GM19035 (cell line): ENCODE results near the gene OVCH1.
"Not testable (repeated sequence)": the region's sequence is repeated elsewhere in the genome, so short reads cannot be mapped to it uniquely, and the experiment has no call there.

Source experiments
- ATAC-seq: cut with Tn5 transposase; IDR thresholded peaks from one replicate; pipeline ENCODE4 v1.9.1; 2021; ENCODE audit not compliant: unreplicated experiment

Gene OVCH1

DNA sequence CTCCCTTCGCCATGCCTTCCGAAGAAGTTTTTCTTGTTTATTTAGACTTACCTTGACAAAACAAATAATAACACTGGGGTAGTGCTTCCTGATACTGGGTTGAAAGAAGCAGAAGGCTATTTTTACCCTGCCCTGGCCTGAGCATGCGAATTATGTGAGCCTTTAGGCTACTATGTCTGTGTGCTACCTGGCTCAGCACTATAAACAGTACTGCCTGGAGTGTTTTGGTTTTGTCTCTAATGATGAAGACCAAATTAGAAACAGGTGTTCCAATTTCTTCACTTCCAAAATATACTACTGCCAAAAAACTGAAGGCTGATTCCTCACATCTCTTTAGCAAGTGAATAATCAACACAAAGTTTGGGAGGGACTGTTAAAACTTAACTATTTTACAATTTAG lies 7.6 kb upstream of the OVCH1 start:
- no peak for ATAC-seq

DNA sequence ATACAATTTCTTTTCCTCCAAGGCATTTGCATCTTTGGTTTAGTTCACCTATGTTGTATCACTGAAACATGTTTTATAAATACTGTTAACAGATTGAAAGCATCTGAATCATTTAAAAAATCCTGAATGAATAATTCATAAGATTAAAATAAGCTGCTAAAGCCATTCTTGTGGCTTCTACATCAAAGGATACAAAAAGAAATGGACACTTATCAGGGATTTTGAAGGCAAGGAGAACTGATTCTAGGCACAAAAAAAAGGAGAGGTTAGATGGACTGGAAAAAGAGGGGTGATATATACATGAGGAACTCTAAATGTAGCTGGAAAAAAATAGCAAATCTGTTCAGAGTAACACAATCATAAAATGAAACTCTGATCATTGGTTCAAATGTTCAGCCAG lies 5.8 kb upstream of the OVCH1 start:
- ATAC-seq: no peak

DNA sequence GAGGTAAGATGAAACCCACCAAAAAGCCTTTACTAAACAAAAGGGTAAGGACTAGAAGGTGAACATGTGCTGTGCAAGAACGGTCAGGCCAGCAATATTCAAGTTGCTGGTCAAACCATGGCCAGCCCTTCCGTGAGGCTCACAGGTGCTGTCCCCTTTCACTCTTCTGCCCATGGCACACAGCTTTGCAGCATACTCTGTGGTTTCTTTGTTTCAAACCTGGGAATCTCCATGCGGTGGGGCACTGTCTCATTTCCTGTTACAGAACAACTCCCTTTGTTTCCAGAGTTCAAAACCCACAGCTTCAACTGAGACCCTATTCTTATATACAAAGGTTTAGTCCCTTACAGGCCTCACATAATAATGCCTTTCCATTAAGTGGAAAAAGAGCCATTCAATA lies 1.7 kb upstream of the OVCH1 start:
- ATAC-seq: no peak

DNA sequence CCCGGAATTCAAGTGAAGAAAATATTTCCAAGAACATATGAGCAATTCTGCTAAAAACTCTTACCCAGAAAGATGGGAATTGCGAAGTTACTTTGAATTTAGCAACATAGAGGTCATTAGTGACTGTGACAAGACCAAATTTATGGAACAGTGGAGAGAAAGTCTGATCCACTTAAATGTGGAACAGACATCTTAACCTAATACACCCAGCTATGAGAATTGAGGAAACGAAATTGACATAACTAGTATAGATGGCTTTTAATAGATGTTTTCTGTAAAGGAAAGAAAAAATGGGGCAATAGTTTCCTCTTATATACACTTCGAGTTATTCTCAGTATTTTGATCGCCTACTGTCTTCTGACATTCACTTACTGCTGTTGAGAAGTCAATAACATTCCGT lies 4.6 kb downstream of the OVCH1 start:
- ATAC-seq: no peak

DNA sequence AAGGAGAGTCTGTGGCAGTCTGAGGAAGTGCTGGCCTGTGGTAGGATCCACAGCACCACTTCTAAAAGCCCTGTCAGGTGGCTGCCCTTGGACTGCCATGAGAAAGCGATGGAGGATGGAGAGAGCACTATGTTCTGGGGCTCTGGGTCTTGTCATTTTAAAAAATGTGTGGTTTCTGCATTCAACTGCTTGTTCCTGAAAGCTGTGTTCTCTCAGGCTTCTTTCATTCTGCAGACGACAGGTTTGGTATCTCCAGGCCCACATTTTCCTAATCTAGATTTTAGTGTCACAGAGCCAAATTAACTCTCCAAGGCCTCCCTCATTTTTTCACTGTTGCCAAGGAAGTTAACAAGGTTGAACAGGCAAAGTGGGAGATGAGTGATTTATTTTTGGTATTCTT lies 10.5 kb downstream of the OVCH1 start:
- ATAC-seq: no peak

DNA sequence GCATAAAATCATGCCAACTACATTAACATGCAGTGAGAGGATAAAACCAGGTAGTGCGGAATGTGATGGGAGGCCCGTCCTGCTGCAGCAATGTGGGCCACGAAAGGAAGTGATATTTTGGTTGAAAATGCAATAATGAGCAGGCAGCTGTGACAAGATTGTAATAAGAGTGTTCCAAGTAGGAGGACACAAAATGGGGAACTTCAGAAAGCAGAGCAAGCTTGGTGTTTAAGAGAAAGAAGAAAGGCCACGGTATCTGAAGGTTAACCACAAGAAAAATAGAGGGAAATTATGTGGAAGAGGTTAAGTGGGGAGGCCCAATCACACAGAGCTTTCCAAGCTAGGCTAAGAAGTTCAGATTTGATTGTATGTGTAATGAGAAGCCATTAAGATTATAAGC lies 34.3 kb downstream of the OVCH1 start:
- ATAC-seq: no peak

DNA sequence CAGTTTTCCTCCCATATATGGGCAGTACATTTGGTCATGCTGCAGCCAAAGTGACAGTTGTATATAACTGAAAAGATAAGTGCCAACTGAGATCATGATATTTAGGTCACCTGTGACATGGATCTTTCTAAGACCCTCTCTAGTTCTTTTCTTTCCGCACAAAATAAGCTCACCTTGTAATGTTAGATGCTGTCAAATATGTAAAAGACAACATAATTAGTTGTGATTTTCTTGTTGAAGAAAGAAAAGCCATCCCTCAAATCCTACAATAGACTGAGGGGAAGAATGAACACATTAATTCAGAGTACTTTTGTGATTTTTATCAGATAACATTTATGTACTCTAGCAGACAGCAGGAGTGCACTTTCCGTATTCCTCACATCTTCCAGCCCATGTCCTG lies 37.4 kb downstream of the OVCH1 start:
- ATAC-seq: no peak

DNA sequence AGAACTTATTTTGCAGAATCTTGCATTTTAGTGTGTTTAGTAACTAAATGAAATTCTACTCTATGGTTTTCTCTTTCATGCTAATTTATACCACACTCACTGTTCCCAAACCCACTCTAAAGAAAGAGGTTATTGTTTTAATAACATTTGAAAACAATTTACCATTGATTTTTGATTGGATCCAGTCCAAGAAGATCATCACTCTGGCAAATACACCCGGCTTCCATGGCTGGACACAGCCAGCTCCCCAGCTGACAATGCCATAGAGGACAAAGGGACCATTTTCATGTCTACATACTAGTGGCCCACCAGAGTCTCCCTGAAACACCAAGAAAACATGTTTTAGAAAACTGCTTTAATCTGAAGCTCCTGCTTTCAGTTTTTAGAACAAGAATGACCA lies 42.4 kb downstream of the OVCH1 start:
- ATAC-seq: no peak

DNA sequence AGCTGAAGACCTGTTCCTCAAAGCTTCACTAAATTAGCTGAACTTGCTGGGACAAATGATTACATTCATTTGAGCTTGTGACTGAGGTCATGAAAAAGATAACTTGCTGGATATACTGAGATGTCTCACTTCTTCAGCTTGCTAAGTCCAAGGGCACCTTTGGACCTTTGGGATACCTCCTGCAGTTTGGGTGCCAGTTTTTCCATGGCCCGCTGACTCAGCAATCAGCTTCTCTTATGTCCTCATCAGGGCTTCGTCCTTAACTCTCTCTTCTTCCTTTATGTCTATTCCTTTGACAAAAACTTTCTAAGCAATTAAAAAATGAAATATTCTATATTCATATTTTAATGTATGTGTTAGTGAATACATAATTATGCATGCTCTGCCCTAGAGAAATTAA lies 45.6 kb downstream of the OVCH1 start:
- ATAC-seq: no peak

DNA sequence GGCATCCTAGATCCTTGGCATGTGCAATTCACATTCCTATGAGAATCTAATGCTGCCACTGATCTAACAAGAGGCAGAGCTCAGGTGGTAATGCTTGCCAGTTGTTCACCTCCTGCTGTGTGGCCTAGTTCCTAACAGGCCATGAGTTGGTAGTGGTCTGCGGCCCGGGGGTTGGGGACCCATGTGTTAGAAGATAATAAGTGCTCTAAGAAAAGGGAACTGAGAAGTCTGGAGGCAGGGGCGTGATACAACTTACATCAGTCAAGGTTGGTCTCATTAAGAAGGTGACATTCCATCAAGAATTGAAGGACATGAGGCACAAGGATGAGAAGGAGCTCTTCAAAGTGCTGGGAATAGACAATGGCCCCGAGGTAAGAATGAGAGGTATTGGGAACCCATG lies 49.3 kb downstream of the OVCH1 start:
- no peak for ATAC-seq

DNA sequence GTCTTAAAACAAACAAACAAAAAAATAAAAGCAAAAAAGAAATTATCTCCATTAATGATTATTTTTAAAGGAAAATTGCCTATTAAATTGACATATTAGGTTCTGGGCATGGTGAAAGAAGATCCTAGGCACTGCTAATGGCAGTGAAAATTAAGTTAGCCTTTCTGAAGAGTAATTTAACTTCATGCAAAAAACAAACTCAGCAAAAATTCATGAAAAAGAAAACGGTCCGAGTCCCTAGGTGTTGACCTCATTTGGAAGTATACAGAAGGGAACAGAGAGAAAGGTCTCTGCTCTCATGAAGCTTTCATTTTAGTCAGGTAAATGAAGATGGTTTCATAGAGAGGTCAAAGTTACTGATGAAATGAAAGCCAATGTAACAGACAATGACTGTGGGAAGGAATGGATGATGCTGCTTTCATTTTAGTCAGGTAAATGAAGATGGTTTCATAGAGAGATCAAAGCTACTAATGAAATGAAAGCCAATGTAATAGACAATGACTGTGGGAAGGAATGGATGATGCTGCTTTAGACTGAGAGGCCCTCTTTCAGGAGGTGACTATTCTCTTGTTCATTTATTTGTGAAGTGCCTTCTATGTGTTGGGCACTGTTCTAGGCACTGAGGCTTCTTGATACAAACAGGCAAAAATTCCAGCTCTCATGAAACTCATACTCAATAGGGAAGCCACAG lies 50.1 kb downstream of the OVCH1 start:
- no peak for ATAC-seq

DNA sequence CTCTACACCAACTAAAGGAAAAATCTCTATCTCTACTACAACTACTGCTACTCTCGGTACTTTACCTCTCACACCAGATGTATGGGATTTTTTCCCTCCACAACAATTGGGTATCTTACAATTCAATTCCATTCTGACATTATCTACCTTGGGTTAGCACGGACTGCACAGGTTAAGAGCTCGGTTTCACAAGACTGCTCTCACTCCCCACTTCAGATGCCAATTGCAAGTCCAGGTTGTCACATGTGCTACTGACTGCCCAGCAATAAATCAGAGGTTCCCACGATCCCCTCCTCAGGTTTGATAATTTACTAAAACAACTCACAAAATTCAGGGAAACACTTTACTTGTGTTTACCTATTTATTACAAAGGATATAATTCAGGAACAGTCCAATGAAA lies 58.0 kb downstream of the OVCH1 start:
- ATAC-seq: no peak

DNA sequence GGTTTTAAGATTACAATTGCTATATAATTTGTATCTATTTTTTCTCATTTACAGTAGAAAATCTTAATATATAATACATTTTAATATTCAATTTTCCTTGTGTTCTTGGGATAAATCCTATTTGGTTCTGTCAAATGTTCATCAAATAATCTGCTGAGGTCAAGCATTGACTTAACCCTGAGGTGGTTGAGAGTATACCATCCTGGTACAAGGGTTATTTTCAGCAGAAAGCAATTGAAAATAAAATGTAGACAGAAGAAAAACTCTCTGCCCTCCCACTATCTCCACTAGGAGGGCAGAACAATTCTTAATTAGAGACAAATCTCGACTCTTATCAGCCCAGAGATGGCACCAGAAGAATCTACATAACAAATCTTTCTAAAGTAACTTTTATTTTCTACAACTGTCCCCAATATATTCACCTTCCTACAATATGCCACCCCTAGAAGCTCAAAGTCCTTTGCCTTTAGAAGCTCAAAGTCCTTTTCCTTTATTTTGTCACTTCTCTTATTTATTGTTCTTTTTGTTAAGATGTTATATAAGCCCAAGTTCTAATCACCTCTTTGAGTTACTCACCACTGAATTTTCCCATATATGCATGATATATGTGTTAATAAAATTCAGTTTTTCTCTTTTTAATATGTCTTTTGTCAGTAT lies 58.6 kb downstream of the OVCH1 start:
- ATAC-seq: no peak

DNA sequence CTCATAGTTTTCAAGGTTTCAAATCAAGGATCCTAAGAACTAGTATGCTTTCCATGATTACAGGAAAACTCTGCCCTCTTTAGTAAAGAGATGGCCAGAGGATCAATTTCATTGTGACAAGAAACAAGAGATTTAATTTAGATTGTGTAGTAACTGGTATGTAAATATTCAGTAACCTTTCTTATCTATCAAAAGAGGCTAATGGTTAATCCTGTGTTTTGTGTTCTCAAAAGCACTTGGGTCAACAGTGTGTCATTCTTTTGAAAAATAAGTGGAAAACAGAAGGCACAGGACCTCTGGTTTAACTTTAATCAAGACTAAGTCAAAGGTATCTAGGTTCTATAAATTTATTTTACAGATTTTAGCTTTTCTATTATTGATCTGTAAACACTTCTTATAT lies 59.9 kb downstream of the OVCH1 start:
- ATAC-seq: no peak

DNA sequence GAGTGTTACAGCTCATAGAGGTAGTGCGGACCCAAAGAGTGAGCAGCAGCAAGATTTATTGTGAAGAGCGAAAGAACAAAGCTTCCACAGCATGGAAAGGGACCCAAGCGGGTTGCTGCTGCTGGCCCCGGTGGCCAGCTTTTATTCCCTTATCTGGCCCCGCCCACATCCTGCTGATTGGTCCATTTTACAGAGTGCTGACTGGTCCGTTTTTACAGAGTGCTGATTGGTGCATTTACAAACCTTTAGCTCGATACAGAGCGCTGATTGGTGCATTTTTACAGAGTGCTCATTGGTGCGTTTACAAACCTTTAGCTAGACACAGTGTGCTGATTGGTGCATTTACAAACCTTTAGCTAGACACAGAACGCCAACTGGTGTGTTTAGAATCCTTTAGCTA lies 60.7 kb downstream of the OVCH1 start:
- not testable (repeated sequence) for ATAC-seq

DNA sequence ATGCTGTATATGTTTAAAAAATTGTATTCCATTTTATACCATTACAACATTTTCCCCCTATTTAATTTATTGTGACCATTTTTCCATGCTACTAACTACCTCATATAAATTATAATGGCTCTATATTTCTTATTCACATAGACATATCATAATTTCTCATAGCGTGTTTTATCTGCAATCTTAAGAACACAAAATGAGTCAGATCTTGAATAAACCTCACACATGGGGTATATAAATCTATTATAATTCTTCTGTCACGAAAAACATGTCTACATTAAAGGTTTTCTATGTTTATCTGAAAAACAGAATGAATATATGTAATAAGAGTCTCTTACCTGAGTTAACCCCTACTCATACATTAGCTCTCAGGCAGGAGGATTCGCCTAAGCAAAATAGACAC lies 66.0 kb downstream of the OVCH1 start:
- no peak for ATAC-seq

DNA sequence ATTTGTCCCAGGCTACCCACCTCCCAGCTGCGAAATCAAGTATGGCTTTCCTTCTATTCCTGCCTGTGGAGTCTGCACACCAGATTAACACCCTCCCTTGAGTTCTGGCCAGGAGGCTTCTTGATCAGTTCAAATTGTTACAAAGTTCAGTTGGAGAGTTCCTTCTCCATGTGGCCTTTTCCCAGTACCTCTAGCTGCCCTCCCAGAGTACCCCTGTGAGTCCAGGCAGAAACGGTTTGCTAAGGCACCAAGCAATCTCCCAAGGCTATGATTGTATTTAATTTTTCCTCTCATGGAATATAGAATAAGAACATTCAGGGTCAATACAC lies 66.8 kb downstream of the OVCH1 start:
- no peak for ATAC-seq

DNA sequence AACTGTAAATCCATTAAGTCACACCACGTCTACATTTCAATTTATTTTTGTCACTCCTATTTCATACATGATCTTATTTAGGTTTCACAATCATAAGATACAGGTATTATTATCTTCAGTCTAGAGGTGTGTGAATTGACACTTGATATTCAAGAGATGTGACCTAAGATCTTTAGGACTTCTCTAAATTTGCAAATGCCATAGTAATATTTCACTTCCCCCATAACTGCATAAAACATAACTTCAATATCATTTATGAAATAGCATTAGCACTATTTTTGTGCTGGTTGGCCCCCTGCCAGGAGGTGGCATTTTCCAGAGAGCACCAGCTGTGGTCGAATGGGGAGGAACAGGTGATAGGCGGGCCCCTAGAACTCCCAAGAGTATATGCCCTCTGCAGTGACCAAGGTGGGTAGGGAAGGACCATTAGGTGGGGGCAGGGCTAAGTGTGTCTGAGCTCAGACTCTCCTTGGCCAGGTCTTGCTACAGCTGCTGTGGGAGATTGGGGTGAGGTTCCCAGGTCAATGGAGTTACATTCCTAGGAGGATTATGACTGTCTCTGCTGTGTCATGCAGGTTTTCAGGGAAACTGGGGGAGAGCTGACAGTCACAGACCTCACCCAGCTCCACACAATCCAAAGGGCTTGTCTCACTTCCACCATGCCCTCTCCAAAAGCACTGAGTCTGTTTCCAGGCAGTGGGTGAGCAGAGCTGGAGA lies 67.3 kb downstream of the OVCH1 start:
- ATAC-seq: no peak

DNA sequence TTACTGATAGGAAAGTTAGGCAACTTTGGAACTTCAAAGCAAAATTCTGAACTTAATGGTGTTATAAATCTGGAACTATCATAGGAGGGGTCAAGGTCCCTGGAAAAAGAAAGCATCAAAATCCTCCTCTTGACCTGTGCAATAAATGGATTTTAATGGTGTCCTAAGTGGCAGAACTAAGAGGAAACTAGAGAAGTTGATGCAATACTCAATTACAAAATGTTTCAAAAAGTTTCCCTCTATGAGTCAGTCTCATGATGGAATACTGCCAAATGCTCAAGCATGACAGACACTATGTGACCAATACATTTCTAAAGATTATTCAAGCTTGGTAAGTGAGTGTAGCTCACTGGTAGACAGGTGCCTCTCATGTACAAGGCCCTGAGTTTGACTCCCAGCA lies 68.9 kb downstream of the OVCH1 start:
- ATAC-seq: no peak

DNA sequence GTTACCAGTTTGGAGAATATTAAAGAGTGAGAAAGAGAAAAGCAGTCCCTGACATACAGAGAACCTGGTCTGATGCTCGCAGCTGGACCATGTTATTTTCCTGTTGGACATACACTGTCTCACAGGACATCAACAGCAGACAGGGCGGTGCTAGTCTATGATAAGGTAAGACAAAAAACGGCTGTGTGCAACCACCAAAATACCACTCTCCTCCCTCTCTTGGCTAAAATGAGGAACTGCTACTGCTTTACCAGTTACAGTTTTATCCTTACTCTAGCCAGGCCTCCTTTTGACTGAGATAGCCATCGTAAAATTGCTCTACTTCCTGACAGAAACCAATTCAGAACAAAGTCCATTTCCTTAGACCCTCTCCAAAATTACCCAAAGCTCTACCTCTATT lies 69.5 kb downstream of the OVCH1 start:
- peak; percentile 98 for ATAC-seq

DNA sequence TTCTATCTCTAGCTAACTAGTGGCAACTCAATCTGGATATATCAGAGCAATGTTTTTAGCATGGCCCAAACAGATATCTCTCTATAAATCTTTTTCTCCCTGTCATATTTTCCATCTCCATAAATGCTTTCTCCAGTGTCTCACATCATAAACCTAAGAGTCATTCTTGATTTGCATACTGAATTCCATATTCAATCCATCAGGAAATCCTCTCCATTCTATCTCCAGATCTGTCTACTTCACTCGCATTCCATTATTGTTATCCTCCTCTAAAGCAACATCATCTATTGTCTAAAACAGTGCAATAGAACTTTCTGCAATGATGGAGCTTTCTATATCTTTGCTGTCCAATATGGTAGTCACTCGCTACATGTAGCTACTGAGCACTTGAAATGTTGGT lies 71.0 kb downstream of the OVCH1 start:
- ATAC-seq: no peak

DNA sequence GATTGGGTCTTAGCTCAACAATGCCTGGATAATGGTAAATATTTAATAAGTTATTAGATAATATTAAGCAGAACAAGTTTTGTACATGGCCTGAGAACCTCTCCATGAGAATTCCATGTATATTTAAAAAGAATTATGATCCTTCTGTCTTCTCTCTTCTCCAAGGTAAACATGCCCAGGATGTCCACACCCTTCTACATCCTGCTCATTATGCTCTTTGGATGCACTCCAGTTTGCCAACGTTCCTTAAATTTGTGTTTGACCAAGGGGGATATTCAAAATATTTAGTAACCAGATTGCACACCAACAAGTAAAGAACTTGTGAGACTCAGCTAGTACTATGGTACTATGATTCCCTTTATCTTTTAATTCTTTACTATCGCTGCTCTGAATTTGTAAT lies 71.8 kb downstream of the OVCH1 start:
- ATAC-seq: no peak

DNA sequence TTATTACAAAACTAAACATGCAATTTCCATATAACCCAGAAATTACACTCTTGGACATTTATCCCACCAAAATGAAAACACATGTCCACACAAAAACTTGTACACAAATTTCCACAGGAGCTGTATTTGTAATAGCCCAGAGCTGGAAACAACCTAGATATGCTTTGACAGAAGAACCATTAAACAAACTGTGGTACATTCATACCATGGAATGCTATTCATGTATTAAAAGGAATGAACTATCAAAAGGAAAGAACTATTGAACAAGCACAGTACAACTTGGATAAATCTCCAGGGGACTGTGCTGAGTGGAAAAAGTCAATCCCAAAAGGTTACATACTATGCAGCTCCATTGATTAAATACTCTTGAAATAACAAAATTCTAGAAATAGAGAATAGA lies 80.7 kb downstream of the OVCH1 start:
- ATAC-seq: no peak
